ENCODE data around the gene C3orf18.

Gene C3orf18

DNA sequence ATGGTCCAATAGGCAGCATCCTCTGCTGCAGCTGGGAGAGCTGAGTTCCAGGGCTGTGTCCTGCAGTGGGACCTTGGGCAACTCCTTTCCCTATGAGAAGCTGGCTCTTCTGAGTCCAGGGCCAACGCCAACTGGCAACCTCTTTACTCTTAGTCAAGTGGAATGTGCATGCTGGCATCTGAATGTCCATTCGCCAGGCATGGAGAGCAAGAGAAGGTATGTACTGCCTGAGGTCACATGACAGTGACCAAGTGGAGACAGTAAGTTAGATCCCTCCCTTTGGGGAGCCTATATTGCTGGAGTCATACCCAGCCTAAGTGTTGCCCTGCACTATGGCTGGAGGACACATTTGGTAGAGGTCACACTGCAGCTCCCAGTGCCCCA, 13.9 kb upstream of the C3orf18 start:
- DNase-seq: no peak

DNA sequence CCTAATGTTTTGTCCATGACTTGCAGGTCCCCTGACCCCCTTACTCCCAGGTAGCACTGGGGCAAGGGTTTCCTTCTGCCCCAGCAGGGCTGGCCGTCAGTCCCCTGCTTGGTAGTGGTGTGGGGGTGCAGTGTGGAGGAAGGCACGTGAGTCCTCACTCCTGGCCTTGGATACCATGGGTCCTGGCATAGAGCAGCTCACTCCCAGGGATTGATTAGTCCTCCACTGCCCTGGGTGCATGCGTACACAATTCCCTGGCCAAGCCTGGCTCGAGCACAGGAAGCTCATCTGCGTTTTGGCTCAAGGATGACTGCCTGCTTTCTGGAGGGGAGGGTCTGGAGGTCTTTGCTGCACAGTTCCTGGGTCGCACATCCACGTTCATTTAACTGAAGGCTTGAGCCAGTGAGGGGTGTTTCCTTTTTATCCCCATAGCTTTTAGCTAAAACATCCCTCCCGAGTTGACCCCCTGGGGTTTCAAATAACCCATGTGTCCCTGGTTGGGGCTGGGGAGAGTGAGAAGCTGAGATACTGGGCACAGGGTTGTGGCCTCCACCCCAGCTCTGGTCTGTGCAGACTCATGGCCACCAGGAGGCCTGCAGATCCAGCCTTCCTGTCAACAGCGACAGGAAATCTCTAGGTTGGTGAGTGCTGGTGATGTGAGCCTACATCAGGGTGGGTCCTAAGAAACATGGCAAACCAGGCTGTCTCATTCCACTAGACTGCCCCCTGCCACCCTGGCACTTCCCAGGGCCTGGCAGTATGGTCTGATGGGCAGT, 13.3 kb upstream of the C3orf18 start:
- DNase-seq: no peak

DNA sequence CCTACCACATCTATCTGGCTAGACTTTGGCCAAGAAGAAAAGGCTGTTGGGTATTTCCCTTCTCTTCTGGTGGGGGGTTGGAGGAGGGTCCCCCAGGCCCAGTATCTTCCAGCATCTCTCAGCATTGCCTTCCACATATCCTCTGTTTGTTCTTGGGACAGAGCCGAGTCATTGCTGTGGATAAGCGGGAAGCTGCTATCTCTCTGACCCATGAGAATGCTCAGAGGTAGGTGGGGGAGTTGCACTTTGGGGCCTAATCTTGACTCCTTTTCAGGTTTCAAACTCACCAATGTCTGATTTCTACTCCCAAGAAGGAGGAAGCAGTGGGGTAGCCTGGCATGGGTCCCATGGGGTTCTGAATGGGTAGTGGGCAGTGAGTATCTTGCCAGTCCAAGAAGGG, 9.8 kb upstream of the C3orf18 start:
- DNase-seq: no peak

DNA sequence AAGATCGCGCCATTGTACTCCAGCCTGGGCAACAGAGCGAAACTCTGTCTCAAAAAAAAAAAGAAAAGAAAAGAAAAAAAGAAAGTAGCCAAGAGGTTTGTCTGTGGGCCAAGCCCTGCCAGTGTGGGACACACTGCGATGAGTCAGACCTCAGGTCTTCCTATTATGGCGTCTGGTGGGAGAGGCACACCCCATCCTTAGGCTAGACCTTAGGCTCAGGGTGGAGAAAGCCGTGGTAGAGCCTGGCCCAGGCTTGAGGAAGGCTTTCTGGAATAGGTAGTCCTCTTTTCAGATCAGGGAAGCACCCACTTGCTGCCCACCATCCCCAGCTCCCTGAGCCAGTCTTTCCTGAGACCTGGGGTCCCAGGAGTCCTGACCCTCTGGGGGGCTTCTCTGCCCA, 7.8 kb upstream of the C3orf18 start:
- DNase-seq: no peak

DNA sequence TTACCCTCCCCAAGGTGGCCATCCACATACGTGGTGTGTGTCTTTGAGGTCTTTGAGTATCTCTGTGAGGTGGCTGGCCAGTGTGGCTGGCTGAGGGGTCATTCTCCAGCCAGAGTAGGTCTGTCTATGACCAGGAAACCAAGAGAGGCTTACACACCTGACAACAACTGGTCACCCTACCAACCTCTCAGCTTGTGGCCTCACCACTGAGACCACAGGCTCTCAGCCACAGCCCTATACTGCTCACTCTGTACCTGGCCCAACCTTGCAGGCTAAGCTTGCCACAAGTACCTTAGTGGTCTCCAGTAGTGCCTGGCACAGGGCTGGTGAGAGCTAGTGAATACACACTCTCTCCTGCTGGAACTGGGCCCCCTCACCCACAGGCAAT, 6.9 kb upstream of the C3orf18 start:
- DNase-seq: no peak

DNA sequence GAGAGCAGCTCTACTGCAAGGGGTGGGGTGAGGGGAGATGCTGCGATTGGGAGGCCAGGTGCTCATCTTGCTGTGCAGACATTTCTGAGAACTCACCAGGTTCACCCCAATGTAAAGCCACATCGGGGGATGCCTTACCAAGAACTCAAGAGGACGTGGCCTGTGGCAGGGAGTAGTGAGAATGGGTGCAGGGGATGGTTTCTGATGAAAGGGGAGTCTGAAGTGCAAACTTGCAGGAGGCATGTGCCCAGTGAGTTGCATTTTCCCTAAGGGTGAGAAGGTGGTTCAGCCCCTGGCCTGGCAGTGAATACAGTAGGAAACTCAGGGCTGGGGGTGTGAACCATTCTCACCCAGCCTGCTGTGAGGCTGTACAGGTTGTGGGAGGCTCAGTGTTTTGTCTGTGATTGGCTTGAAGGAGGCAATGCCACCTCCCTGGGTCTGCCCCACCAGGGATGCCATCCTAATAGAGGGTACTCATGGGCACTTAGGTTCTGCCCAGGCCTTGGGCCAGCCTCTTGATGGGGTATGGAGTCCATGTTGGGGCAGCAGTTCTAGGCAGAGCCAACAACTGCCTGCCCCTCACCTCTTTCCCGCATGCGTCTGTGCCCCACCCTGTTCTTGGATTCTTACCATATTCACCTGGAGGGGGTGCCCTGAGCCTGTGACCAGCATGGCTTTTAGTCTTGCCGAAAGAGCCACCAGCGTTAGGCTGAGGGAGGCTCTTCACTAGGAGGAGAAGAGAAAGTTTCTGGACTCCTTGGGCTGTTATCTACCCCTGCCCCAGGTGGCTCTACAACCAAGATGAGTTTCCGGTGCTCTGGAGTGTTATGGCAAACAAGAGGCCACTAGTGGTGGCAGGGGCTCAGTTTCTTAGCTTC, 6.3 kb upstream of the C3orf18 start:
- DNase-seq: no peak

DNA sequence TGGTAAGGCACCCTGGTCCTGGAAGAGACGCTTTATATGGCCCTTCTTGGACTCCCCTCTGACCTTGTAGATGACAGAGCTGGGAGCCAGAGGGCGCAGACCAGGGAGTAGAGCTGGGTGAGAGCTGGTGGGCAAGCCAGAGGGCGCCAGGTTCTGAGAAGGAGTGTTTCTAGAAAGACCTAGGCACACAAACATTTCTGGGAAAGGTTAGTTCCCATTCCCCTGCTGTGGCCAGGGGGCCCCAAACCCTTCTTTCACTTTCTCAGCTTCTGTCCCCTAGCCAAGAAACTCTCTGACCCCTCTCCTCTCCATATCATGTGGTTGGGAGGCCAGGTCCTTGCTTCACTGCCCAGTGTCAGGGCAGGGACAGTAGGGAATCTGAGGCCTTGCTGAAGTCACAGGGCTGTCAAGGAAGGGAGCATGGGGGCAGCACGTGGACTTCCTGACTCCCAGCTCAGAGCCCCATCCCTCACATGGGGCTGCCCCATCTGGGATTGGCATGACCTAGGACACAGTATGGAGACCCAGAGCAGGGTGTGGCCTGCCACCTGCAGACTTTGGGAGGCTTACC, 5.3 kb upstream of the C3orf18 start:
- DNase-seq: no peak

DNA sequence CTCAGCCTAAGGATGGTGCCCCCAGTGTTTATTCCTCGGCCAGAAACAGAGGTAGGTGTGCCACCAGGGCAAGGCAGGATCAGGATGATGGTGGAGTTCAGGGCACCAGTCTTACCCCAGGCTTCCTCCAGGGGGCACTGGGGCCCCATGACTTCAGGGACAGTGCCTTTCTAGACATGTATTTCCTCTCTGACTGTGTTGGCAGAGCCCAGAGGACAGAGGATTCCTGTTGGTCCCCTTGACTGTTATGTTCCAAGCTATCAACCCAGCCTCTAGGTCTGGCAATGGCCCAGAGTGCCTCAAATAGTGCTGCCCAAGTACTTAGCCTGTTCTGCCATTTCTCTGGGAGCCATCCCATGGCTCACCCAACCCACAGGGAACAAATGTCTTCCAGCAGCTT, 4.6 kb upstream of the C3orf18 start:
- DNase-seq: peak in 48 of 56 donors; percentile 2 to 79 (median 34)

DNA sequence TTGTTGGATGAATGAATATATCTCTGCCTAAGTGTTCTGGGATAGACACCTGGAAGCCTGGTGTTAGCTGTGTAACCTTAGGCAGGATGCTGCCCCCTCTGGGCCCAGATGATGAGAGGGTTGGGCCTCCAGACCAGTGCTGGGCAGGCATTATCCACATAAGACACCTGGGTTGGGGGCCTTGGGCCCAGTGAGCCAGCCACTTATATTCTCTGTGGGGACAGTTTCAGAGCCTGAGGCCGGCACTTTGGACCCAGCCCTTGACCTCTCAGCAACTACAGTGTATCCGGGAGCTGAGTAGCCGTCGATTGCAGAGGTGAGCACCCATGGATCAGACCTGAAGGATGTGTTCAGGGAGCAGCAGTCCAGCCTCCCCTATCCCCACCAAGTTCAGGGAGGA, 3.9 kb upstream of the C3orf18 start:
- no peak for DNase-seq

DNA sequence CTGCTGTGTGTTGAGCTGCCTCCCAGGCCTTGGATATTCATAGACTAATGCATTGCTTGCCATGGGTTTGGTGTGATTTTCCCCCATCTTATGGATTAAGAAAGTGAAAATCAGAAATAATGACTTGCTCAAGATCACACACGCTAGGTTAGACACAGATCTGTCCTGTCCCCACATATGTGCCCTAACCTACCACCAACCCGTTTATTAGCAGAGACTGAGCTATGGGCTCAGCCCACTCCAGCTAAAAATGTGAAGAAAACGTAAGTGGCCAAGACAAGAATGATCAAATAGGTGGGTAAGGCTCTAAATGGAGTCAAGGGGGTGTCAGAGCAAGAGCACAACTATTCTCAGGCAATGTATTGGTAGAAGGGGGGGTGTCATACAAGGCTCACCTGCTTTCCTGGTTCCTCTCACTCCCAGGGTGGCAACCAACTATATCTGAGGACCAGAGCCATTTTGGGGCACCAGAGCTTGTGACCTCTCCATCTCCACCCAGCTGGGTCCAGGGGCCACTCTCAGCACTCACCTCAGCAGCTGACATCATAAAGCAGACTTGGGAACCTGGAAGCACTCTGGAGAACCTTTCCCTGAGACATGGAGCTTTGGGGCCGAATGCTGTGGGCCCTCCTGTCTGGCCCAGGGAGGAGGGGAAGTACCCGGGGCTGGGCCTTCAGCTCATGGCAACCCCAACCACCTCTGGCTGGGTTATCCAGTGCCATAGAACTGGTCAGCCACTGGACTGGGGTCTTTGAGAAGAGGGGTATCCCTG, 3.1 kb upstream of the C3orf18 start:
- no peak for DNase-seq

DNA sequence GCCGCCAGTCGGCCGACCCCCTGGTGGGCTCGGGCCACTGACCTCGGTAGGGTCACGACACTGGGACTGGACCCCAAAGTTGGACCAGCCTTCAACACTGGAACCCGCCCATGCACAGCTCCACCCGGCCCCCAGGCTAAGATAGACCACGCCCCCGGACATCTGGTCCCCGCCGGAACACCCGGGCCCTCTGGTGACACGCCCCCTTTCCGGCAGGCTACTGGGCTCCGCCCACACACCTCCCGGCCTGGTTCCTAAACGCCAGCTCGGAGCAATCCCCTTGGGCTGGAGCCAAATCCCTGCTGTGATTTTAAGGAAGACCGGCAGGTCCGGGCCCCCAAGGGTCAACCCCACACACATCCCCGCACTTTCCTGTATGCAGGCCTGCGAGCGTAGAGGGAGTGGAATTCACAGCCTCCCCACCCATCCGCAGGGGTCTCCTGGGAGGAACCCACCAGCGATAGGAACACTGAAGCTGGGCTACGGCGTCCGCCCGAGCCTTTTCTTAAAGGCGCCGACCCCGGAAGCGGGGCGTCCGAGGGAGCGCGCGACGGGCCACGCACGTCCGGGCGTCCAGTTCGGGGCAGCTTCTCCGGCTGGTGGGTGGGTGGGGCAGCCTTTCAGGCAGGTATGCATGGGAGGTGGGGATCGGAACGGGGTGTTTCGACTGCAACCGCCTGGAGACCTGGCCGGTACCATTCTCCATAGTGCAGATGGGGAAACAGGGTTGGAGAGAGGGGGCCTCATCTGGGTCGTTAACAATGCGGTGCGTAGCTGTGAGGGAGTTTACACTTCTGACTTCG, 1.6 kb upstream of the C3orf18 start, which contains the start of gene HEMK1:
Gene HEMK1, plus strand, starts transcription at position 576 of the 803 bp plus-strand sequence. CDS start 1,583 bp downstream, outside the sequence.
- DNase-seq: peak; percentile 78 to 99 (median 94)

DNA sequence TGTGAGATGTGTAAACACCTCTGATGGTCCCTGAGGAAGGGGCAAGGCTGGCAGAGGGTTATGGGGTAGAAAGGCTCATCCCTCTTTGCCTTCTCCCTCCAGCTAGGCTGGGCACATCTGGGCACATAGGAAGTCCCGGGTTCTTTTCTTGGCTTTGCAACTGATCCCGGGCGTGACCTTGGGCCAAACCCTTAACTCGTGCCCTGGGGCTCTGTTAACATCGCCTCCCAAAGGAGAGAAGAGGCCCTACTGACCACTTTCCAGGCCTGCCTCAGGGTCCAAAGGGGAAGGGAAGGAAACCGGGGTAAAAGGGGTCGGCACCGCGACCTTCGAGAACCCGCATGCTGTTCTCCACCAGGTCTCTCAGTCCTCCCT, 549 bp downstream of the C3orf18 start:
- peak in 1 of 56 donors; percentile 50 for DNase-seq

DNA sequence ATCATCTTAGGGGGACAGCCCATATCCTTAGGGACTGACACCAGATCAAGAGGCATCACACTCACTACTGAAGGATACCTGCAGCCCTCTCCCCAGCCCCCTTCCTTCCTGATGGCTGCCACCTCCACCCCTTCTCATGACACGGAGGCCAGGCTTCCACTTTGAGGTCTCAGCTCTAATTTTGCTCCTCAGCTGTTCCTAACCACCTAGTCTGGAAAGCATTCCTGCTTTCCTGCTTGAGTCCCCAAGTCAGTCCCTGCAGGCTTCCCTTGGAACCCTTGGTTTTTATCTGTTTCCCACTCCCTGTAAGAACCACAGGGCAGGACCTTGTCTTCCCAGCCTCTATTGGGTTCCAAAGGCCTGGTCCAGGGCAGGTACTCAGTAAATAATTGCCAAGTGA, 3.2 kb downstream of the C3orf18 start:
- no peak for DNase-seq

DNA sequence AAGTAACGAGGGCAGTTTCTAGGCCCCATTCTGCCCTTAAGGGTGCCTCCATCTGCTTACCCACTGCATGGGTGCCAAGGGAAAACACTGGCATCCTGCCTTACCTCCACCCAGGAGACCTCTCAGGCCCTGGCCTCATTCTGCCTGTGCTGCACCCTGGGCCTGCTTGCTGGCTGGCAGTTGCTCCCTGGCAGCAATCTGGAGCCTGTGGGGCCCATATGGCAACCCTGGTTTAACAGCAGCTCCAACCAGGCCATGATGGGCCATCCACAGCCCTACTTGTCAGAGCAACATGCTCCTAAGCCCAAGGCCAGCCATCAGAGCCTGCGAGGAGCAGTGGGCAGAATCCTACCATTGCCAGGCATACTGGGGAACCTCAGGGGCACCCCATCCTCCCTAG, 3.7 kb downstream of the C3orf18 start:
- DNase-seq: no peak

DNA sequence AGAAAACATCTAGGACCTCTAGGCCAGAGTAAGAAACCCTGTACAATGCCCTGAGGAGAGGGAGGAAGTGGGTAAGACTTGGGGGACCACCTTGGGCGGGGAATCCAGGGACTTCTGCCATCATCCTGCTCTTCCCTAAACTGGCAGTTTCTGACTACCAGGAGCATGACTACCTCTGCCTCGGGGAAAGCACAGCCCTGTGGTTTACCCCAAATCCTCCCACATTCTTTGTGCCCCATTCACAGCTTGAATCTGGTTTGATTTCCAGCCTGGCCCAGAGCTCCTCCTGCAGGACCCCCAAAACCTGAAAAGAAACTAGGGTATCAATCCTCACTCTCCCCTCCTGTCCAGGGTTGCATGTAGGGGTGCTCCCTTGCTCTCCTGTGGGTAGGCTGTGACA, 4.7 kb downstream of the C3orf18 start:
- DNase-seq: no peak

DNA sequence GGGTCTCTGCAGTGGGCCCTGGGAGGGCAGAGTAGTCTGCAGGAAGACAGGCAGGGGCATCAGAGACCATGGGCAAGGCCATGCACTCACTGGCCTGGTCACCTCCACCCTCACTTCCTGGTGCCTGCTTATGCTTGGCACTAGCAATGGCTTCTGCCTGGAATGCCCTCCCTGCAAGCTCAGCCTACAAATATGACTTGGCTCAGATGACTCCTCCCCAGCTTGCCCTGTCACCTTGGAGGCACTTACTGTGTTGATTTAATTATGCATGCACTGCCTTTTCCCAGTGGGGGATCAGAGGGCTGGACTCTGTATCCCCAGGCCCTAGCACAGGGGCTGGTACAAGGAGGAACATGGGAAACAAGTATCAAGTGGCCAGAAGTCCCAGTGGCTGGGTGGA, 7.8 kb downstream of the C3orf18 start:
- no peak for DNase-seq

DNA sequence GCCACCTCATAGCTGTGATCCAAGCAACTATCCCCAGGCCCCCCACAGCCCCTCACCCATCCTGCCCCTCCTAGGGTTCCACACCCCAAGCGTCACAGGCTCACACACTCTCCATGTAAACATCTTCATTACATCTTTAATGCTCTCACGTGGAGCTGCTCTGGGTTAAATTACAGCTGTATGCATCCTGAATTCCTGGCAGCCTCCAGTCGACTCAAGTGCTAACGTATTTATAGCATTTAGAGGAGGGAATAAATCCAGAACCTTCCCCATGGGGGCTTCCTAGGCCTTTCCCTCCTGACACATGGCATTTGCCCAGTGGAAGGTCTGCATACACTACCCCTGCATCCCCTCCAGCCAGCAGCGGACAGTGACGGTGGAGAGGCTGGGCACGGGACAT, 9.6 kb downstream of the C3orf18 start:
- DNase-seq: no peak

DNA sequence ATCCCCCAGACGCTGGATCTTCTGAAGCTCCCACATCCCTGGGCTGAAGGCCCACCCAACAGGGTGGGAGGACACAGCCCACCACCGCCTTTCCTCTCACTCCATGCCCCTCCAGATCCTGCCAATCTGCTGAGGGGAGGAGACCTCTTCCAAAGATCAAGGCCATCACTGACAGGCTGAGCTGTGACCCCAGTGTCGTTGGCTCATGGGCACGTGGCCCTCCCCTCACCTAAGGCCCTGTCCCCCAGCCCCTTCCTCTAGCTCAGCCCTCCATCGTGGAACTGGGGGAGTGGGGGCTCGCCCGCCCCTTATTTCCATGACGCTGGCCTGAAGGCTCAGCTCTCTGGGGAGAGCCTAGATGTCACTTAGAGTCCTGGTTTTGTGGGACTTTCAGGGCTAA, 10.4 kb downstream of the C3orf18 start:
- no peak for DNase-seq

DNA sequence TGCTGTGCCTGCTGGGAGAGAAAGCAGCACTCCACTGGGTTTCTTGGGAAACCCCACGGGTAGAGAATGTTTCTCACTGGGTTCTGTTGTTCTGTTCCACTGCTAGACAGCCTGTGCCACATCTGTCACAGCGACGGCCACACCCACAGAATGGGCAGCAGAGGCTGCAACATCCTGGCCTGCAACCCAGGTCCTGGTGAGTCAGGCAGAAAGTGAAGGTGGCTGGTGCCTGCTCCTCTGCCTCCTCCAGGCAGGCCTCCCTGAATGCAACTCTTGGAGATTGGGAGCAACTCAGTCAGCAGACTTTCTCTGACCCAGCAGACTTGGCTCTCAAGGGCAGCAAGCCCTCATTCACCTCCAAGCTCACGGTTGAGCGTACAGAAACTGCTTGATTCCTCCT, 13.0 kb downstream of the C3orf18 start:
- no peak for DNase-seq

DNA sequence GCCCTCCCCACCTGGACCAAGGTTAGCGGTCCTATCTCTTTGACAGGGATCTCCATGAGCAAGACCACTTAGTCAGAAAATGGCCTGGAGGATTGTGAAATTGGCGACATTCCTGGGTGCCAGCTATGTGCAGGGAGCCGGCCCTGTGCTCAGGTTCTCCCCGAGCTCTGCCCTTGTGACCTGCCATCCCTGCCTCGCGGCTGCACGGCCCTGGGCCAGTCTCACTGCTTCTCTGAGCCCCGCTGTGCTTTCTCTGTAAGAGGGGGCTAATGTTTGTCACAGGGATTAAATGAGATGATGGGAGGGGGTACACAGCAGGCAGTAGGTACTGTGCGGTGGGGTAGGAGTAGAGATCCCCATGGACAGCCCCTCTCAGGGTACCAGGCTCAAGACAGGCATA, 14.9 kb downstream of the C3orf18 start:
- no peak for DNase-seq

Measured in nucleus accumbens (tissue), 56 donors.